GM12865 (cell line): ENCODE results near the gene EFCAB12.
A peak's percentile ranks its signal among the peaks of the same experiment; 100 is the strongest.

Experiments
- DNase-seq: peaks from one replicate; pipeline ENCODE4 v3.0.0; 2010; ENCODE audit warnings: low read depth
- H3K4me3 ChIP-seq: 2 replicates; pipeline ENCODE4 v1.5.1; 2011; ENCODE audit warnings: mild to moderate bottlenecking, low read depth, low read length, control low read depth
- TF ChIP-seq, protein P1 (sequence below): IDR thresholded peaks from 2 replicates; pipeline ENCODE4 v1.5.1; 2011; ENCODE audit warnings: low read length, control low read depth, low read depth, inconsistent platforms; ENCODE audit not compliant: insufficient read depth; ENCODE audit errors: missing control alignments

EFCAB12 gene

DNA sequence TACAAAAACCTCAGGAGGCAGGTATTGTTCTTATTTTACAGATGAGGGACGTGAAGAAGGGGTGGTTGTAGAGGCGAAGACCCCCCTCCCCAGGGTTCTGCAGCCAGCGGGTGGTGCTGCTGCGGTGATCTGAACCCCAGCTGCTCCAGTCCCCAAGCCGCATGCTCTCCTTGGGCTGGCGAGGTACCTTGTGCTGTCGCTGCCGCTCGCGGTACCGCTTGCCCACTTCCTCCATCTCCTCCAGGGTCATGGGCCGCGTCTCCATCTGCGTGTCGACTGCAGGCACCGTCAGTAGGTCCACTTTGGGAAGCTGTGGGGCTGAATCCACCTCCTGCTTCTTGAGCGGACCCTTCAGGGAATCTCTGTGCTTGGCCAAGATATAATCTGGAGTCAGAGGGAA is 17.5 kb downstream of the EFCAB12 start:
- TF ChIP-seq, protein P1, sequence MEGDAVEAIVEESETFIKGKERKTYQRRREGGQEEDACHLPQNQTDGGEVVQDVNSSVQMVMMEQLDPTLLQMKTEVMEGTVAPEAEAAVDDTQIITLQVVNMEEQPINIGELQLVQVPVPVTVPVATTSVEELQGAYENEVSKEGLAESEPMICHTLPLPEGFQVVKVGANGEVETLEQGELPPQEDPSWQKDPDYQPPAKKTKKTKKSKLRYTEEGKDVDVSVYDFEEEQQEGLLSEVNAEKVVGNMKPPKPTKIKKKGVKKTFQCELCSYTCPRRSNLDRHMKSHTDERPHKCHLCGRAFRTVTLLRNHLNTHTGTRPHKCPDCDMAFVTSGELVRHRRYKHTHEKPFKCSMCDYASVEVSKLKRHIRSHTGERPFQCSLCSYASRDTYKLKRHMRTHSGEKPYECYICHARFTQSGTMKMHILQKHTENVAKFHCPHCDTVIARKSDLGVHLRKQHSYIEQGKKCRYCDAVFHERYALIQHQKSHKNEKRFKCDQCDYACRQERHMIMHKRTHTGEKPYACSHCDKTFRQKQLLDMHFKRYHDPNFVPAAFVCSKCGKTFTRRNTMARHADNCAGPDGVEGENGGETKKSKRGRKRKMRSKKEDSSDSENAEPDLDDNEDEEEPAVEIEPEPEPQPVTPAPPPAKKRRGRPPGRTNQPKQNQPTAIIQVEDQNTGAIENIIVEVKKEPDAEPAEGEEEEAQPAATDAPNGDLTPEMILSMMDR, result no peak
- DNase-seq, result no peak
- H3K4me3 ChIP-seq, result no peak overlapping the region

DNA sequence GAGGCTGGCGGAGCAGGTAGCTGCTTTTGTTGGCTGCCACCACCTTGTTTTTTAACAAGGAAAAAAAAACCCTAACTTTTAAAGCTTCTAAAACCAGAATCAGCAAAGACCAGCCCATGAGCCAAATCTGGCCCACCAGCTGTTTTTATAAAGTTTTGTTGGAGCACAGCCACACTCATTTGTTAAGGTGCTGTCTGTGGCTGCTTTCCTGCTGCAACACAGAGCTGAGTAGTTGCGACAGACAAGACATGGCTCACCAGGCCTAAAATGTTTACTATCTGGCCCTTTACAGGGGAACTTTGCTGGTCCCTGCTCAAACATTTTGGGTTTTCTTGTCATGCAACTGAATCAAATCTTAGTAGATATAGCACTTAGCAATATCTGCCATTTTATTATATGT is 18.9 kb downstream of the EFCAB12 start:
- no peak for DNase-seq
- no peak overlapping the region for H3K4me3 ChIP-seq
- TF ChIP-seq, protein P1, result no peak

DNA sequence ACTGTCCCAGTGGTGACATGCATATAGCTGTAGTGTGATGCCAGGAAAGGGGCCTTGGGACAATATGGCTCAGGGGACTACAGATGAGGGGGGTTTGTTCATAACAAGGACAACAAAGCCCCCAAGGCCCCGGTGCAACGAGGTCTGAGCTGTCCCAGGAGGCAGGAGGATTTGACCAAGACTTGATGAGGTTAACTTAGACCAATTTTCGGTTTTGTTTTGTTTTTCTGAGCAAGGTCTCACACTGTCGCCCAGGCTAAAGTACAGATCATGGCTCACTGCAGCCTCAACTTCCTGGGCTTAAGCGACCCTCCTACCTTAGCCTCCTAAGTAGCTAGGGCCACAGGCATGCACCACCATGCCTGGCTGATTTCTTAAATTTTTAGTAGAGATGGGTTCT is 23.8 kb downstream of the EFCAB12 start:
- no peak overlapping the region for H3K4me3 ChIP-seq
- TF ChIP-seq, protein P1, result no peak
- peak; percentile 45 for DNase-seq

DNA sequence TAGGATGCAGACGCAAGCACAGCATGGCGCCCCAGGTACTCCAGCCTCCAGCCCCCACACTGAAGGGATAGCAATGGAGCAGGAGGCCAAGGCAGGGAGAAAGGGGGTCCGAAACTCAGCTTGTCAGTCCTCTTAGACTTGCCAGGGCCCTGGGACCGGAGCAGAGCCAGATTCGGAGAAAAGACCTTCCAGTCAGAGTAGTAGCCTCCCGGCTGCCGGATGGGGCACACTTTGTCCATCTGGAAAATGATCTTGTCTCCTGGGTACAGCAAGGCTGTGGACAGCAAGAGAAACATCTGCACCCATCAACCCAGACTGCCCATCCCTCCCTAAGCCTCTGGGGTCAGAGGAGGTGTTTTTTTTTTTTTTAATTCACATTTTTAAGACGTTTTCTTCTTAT is 24.3 kb downstream of the EFCAB12 start:
- H3K4me3 ChIP-seq, result no peak overlapping the region
- DNase-seq, result no peak
- TF ChIP-seq, protein P1, result no peak

DNA sequence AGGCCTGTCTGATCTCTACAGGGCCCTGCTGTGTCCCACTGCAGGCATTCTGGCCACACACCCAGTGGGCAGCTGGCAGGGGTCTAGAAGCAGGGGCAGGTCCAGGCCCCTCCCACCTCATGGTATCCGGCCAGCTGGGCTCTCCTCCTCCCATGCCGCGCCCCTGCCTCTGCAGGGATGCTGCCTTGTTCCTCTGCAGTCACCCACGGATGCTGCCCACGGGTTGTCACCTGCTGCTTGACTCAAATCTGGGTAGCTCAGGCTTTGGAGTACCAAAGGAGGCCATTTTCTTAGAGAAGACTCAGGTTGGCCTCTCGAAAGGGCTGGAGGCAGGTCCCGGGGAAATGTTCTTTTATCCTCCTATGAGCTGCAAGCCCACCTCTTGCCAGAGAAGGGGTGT is 25.0 kb downstream of the EFCAB12 start:
- TF ChIP-seq, protein P1, result no peak
- DNase-seq, result no peak
- no peak overlapping the region for H3K4me3 ChIP-seq

DNA sequence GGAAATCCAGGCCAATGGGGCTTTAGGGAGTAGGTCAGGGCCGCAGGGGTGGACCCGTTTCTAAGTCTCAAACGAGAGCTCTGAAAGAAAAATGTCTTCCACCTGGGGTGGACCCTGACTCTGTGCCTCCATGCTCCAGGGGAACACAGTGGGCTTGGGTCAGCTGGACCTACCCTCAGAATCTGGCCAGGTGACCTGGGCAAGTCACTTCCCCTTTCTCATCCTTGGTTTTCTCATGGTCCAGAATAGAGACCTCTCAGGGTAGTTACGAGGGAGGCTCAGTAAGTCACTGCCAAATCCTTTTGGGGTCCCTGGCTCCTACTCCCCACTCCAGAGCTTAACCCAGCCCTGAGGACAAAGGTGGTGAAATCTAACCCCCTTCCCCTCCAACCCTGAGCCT is 25.8 kb downstream of the EFCAB12 start:
- DNase-seq, result no peak
- H3K4me3 ChIP-seq, result no peak overlapping the region
- TF ChIP-seq, protein P1, result no peak

GRCh38 chr3:129402210-129402609 is 26.2 kb downstream of the EFCAB12 start:
- no peak for DNase-seq
- TF ChIP-seq, protein P1, result no peak

More at GRCh38 chr3:129402210-129402609, 26.2 kb downstream of the EFCAB12 start:
- no peak overlapping the region for H3K4me3 ChIP-seq
